ENCODE measurements around the gene SNUPN. TPM values are rescaled to one million over a fixed set of nuclear protein-coding genes. Genes with fewer than 3 reads are reported as not detected.
"Not testable (repeated sequence)": the region's sequence is repeated elsewhere in the genome, so short reads cannot be mapped to it uniquely, and the experiment has no call there.

The SNUPN gene
- total and polyA plus RNA-seq, 2 donors (not counting 1 experiment from before 2014, with no cell fraction given), result 10.5 to 23.5 TPM

- CTCF ChIA-PET, result no interaction called here
- H3K9me3 ChIP-seq (ENCODE audit: control extremely low read depth in 1 of 3, control insufficient read depth in 2 of 3, insufficient read depth in 1 of 3, low read length in 2 of 3), result no peaks in the 10 kb centered on the region
- peaks cover 10% of the 10 kb centered on the region for H4K20me1 ChIP-seq (ENCODE audit: control insufficient read depth, insufficient read depth, low read length, poor library complexity, severe bottlenecking)
- no peak for ATAC-seq (ENCODE audit: low read depth)
- no peak overlapping the region for H2AFZ ChIP-seq (ENCODE audit: insufficient read depth, low read depth, low read length, poor library complexity, severe bottlenecking)
- no peaks in the 10 kb centered on the region for H3K9me3 Mint-ChIP-seq (ENCODE audit: insufficient read depth)
- H3K4me3 ChIP-seq (ENCODE audit: control extremely low read depth in 1 of 5, extremely low read depth in 1 of 5, insufficient read depth in 1 of 5, low read depth in 2 of 5, low read length in 4 of 5), result no peak overlapping the region
- no peak overlapping the region for H3K4me2 ChIP-seq (replicated peaks; ENCODE audit: low read depth, low read length, poor library complexity, severe bottlenecking)
- no CpG with 5 or more reads among the region's 3 CpGs for WGBS (ENCODE audit: insufficient coverage)
- H3K4me1 ChIP-seq (ENCODE audit: control insufficient read depth in 2 of 2, insufficient read depth in 2 of 2, low read length in 2 of 2), result no peaks in the 10 kb centered on the region
- H3K36me3 ChIP-seq (replicated peaks in 1 of 2; ENCODE audit: control extremely low read depth in 1 of 2, control insufficient read depth in 1 of 2, extremely low read depth in 1 of 2, insufficient read depth in 2 of 2, low read length in 1 of 2), result peaks cover 0 to 3% of the 10 kb centered on the region in 2 experiments
- TF ChIP-seq CTCF (IDR thresholded peaks at IDR 0.05) (no peak), EZH2 (IDR thresholded peaks at IDR 0.05; ENCODE audit: borderline replicate concordance, insufficient read depth, low read depth, low read length, poor library complexity, severe bottlenecking) (no peak)
- no peak overlapping the region for H3K9ac ChIP-seq (ENCODE audit: low read length)
- H3K27me3 ChIP-seq (replicated peaks in 1 of 4; ENCODE audit: control extremely low read depth in 1 of 4, control insufficient read depth in 3 of 4, insufficient read depth in 4 of 4, low read length in 3 of 4), result no peaks in the 10 kb centered on the region
- H3K79me2 ChIP-seq (ENCODE audit: control insufficient read depth, insufficient read depth, low read length), result peaks cover 53% of the 10 kb centered on the region
- POLR2A ChIA-PET, result interaction anchor here (0.6 kb wide), 1 partner anchor 88 kb away, joined by 4 read pairs; no protein-coding TSS in a partner anchor
- no peak overlapping the region for H3K27ac Mint-ChIP-seq
- no peak overlapping the region for H3K27ac ChIP-seq (ENCODE audit: low read length in 2 of 2)
- intact Hi-C loops (cut with micrococcal nuclease), result no loop called here
- no peak for DNase-seq
- H3K4me3 Mint-ChIP-seq, result no peak overlapping the region
- H3K4me1 Mint-ChIP-seq, result peaks cover 4% of the 10 kb centered on the region
- no peaks in the 10 kb centered on the region for H3K27me3 Mint-ChIP-seq
Measured at GRCh38 chr15:75565062-75565970, 60.2 kb downstream of the SNUPN start.

- Histone ChIP-seq H2AFZ (ENCODE audit: insufficient read depth, low read depth, low read length, poor library complexity, severe bottlenecking) (no peak overlapping the region), H3K36me3 (replicated peaks in 1 of 2; ENCODE audit: control extremely low read depth in 1 of 2, control insufficient read depth in 1 of 2, extremely low read depth in 1 of 2, insufficient read depth in 2 of 2, low read length in 1 of 2) (no peaks in the 10 kb centered on the region), H3K4me3 (ENCODE audit: control extremely low read depth in 1 of 5, extremely low read depth in 1 of 5, insufficient read depth in 1 of 5, low read depth in 2 of 5, low read length in 4 of 5) (no peak overlapping the region), H3K4me2 (replicated peaks; ENCODE audit: low read depth, low read length, poor library complexity, severe bottlenecking) (no peak overlapping the region), H3K27ac (ENCODE audit: low read length in 2 of 2) (no peak overlapping the region), H3K9me3 (ENCODE audit: control extremely low read depth in 1 of 3, control insufficient read depth in 2 of 3, insufficient read depth in 1 of 3, low read length in 2 of 3) (no peaks in the 10 kb centered on the region), H3K9ac (ENCODE audit: low read length) (no peak overlapping the region), H3K79me2 (ENCODE audit: control insufficient read depth, insufficient read depth, low read length) (peaks cover 28% of the 10 kb centered on the region), H4K20me1 (ENCODE audit: control insufficient read depth, insufficient read depth, low read length, poor library complexity, severe bottlenecking) (peaks cover 3% of the 10 kb centered on the region), H3K27me3 (replicated peaks in 1 of 4; ENCODE audit: control extremely low read depth in 1 of 4, control insufficient read depth in 3 of 4, insufficient read depth in 4 of 4, low read length in 3 of 4) (no peaks in the 10 kb centered on the region), H3K4me1 (ENCODE audit: control insufficient read depth in 2 of 2, insufficient read depth in 2 of 2, low read length in 2 of 2) (no peaks in the 10 kb centered on the region)
- WGBS (ENCODE audit: insufficient coverage), result 100% methylated on average over 2 of the region's 5 CpGs
- DNase-seq, result no peak
- Mint-ChIP-seq H3K9me3 (ENCODE audit: insufficient read depth) (no peaks in the 10 kb centered on the region), H3K4me1 (peaks cover 2% of the 10 kb centered on the region), H3K27me3 (no peaks in the 10 kb centered on the region), H3K4me3 (no peak overlapping the region), H3K27ac (no peak overlapping the region)
- ATAC-seq (ENCODE audit: low read depth), result no peak
- TF ChIP-seq CTCF (IDR thresholded peaks at IDR 0.05) (no peak), EZH2 (IDR thresholded peaks at IDR 0.05; ENCODE audit: borderline replicate concordance, insufficient read depth, low read depth, low read length, poor library complexity, severe bottlenecking) (no peak)
- intact Hi-C loops (cut with micrococcal nuclease), result no loop called here
- ChIA-PET CTCF (no interaction called here), POLR2A (no interaction called here)
Measured at GRCh38 chr15:75561888-75562287, 63.6 kb downstream of the SNUPN start.

GRCh38 chr15:75559360-75559759 is 66.2 kb downstream of the SNUPN start:
- H3K4me3 ChIP-seq (ENCODE audit: control extremely low read depth in 1 of 5, extremely low read depth in 1 of 5, insufficient read depth in 1 of 5, low read depth in 2 of 5, low read length in 4 of 5); H3K9ac ChIP-seq (ENCODE audit: low read length); H3K27ac ChIP-seq (ENCODE audit: low read length in 2 of 2); CTCF ChIA-PET; H3K9me3 ChIP-seq (ENCODE audit: control extremely low read depth in 1 of 3, control insufficient read depth in 2 of 3, insufficient read depth in 1 of 3, low read length in 2 of 3); H3K4me1 Mint-ChIP-seq; H3K27me3 ChIP-seq (replicated peaks in 1 of 4; ENCODE audit: control extremely low read depth in 1 of 4, control insufficient read depth in 3 of 4, insufficient read depth in 4 of 4, low read length in 3 of 4); H3K9me3 Mint-ChIP-seq (ENCODE audit: insufficient read depth); POLR2A ChIA-PET; H3K4me1 ChIP-seq (ENCODE audit: control insufficient read depth in 2 of 2, insufficient read depth in 2 of 2, low read length in 2 of 2); intact Hi-C loops (cut with micrococcal nuclease); H2AFZ ChIP-seq (ENCODE audit: insufficient read depth, low read depth, low read length, poor library complexity, severe bottlenecking); H3K27me3 Mint-ChIP-seq; H3K36me3 ChIP-seq (replicated peaks in 1 of 2; ENCODE audit: control extremely low read depth in 1 of 2, control insufficient read depth in 1 of 2, extremely low read depth in 1 of 2, insufficient read depth in 2 of 2, low read length in 1 of 2); DNase-seq; ATAC-seq (ENCODE audit: low read depth); H4K20me1 ChIP-seq (ENCODE audit: control insufficient read depth, insufficient read depth, low read length, poor library complexity, severe bottlenecking); H3K4me3 Mint-ChIP-seq; H3K27ac Mint-ChIP-seq; H3K4me2 ChIP-seq (replicated peaks; ENCODE audit: low read depth, low read length, poor library complexity, severe bottlenecking): not testable (repeated sequence)
- peaks cover 23% of the 10 kb centered on the region for H3K79me2 ChIP-seq (ENCODE audit: control insufficient read depth, insufficient read depth, low read length)
- 88% methylated on average over 1 of the region's 6 CpGs for WGBS (ENCODE audit: insufficient coverage)
